Esophagus muscularis mucosa (tissue), 3 donors: ENCODE data around the gene TEX2.

Experiments used
- CTCF ChIP-seq, 3 experiments: fragments of 200-600 bp in 2 of 3; fragments of 450-650 bp in 1 of 3; sonication (generic) in 2 of 3; IDR thresholded peaks; one replicate each; pipeline ENCODE4 v1.5.1; 2017 to 2019; ENCODE audit warnings: antibody characterized with exemption in 3 of 3, mild to moderate bottlenecking in 2 of 3, moderate library complexity in 1 of 3
- POLR2A ChIP-seq: fragments of 450-650 bp; IDR thresholded peaks from one replicate; pipeline ENCODE4 v1.6.1; 2017; ENCODE audit warnings: antibody characterized with exemption, moderate library complexity, mild to moderate bottlenecking, low read depth

GRCh38 chr17:64125937-64126336 is 137.1 kb downstream of the TEX2 start:
- TF ChIP-seq POLR2A (no peak), CTCF (IDR thresholded peaks at IDR 0.05) (no peak)
